A549 (cell line): Measurements from ENCODE around the gene NCOA7. TPM values are rescaled to one million over a fixed set of nuclear protein-coding genes. Genes with fewer than 3 reads are reported as not detected.

ENCODE experiments used
- ATAC-seq, 2 experiments: fragments of 200-7000 bp in 1 of 2; fragments of >200 bp in 1 of 2; cut with Nextera tagmentation in 1 of 2; cut with Tn5 transposase in 1 of 2; 3 replicates each; pipeline versions ENCODE4 v1.8.0 to v1.9.1; 2018 to 2020; ENCODE audit warnings: mild to moderate bottlenecking in 1 of 2, moderate library complexity in 1 of 2
- CTCF ChIA-PET: fragments of 300-600 bp; sonication (Branson Sonifier 250); formaldehyde crosslinking; extraction: SDS; loops from one replicate; lab custom pipeline; 2021; ENCODE audit warnings: antibody characterized with exemption, inconsistent platforms; lab: Yijun Ruan, JAX
- POLR2A ChIA-PET: fragments of 350-600 bp; formaldehyde crosslinking; extraction: SDS; loops from one replicate; lab custom pipeline; 2021; ENCODE audit warnings: antibody characterized with exemption, inconsistent platforms; lab: Yijun Ruan, JAX
- DNase-seq, 2 experiments: peaks; one replicate each; pipeline versions ENCODE4 v3.0.0 to v3.0.0-alpha.2; 2011 to 2016; ENCODE audit warnings: low read depth in 1 of 2, low spot score in 1 of 2
- FAIRE-seq: peaks from 2 replicates; lab custom pipeline; 2011; peaks lifted over from hg19 to GRCh38; lab: Jason Lieb, UNC
- H3K27ac ChIP-seq, 2 experiments: fragments of >200 bp; sonication (Bioruptor Twin); formaldehyde crosslinking; 3 replicates each; pipeline ENCODE4 v1.5.1; 2016 to 2017
- H3K4me1 ChIP-seq: fragments of >200 bp; sonication (Bioruptor Twin); formaldehyde crosslinking; 3 replicates; pipeline ENCODE4 v1.6.1; 2016
- H3K4me2 ChIP-seq: fragments of >200 bp; sonication (Bioruptor Twin); formaldehyde crosslinking; 3 replicates; pipeline ENCODE4 v1.6.1; 2016
- H3K4me3 ChIP-seq: fragments of >200 bp; sonication (Bioruptor Twin); formaldehyde crosslinking; 3 replicates; pipeline ENCODE4 v1.5.1; 2016
- H3K9me3 ChIP-seq: fragments of >200 bp; sonication (Bioruptor Twin); formaldehyde crosslinking; 3 replicates; pipeline ENCODE4 v1.6.1; 2016
- CBX2 ChIP-seq: fragments of 200-600 bp; sonication (generic); IDR thresholded peaks from 2 replicates; pipeline ENCODE4 v1.6.1; 2016; ENCODE audit warnings: low read depth, mild to moderate bottlenecking, borderline replicate concordance
- CHD4 ChIP-seq: fragments of 200-600 bp; sonication (generic); IDR thresholded peaks from 2 replicates; pipeline ENCODE4 v1.6.1; 2016; ENCODE audit warnings: antibody characterized with exemption, mild to moderate bottlenecking, borderline replicate concordance
- EP300 ChIP-seq, 2 experiments: fragments of >200 bp; sonication (Bioruptor Twin); formaldehyde crosslinking; IDR thresholded peaks; 2 replicates in 1 of 2; 3 replicates in 1 of 2; pipeline ENCODE4 v1.6.1; 2016 to 2017
- ESRRA ChIP-seq: fragments of 150-350 bp; IDR thresholded peaks from 2 replicates; pipeline ENCODE4 v1.6.1; 2014; ENCODE audit warnings: mild to moderate bottlenecking, low read length, borderline replicate concordance
- FOSL2 ChIP-seq, 2 experiments: fragments of 450-650 bp in 1 of 2; fragments of >200 bp in 1 of 2; sonication (Bioruptor Twin) in 1 of 2; formaldehyde crosslinking; IDR thresholded peaks; 2 replicates each; pipeline versions ENCODE4 v1.5.0 to v1.6.1; 2016 to 2020; ENCODE audit warnings: mild to moderate bottlenecking in 1 of 2, moderate library complexity in 1 of 2
- HDAC2 ChIP-seq: fragments of 200-600 bp; sonication (generic); IDR thresholded peaks from 2 replicates; pipeline ENCODE4 v1.6.1; 2016
- HEYL ChIP-seq: fragments of 250-450 bp; sonication (Bioruptor Pico); IDR thresholded peaks from 2 replicates; pipeline ENCODE4 v1.8.0; 2021; ENCODE audit warnings: mild to moderate bottlenecking, moderate library complexity
- HOXA7 ChIP-seq: fragments of 250-450 bp; sonication (Bioruptor Pico); IDR thresholded peaks from 2 replicates; pipeline ENCODE4 v1.5.0; 2020; ENCODE audit warnings: mild to moderate bottlenecking, moderate library complexity
- HOXB13 ChIP-seq: fragments of 250-450 bp; sonication (Bioruptor Pico); IDR thresholded peaks from 2 replicates; pipeline ENCODE4 v1.5.0; 2020; ENCODE audit warnings: low read depth, mild to moderate bottlenecking, moderate library complexity
- HOXB5 ChIP-seq: fragments of 250-450 bp; sonication (Bioruptor Pico); IDR thresholded peaks from 2 replicates; pipeline ENCODE4 v1.5.0; 2020; ENCODE audit warnings: mild to moderate bottlenecking, moderate library complexity
- JUN ChIP-seq, 2 experiments: fragments of >200 bp; sonication (Bioruptor Twin); formaldehyde crosslinking; IDR thresholded peaks; 2 replicates in 1 of 2; 3 replicates in 1 of 2; pipeline ENCODE4 v1.6.1; 2016 to 2017
- JUNB ChIP-seq: fragments of >200 bp; sonication (Bioruptor Twin); formaldehyde crosslinking; IDR thresholded peaks from 2 replicates; pipeline ENCODE4 v1.6.1; 2016
- KDM5A ChIP-seq: fragments of 200-600 bp; sonication (generic); IDR thresholded peaks from 2 replicates; pipeline ENCODE4 v1.6.1; 2016; ENCODE audit warnings: antibody characterized with exemption, mild to moderate bottlenecking
- MYC ChIP-seq: IDR thresholded peaks from 2 replicates; pipeline ENCODE4 v1.6.1; 2012; ENCODE audit warnings: mild to moderate bottlenecking, inconsistent platforms, low read length, improper control_type of control experiment, borderline replicate concordance
- NFE2L2 ChIP-seq: fragments of 150-350 bp; conservative IDR thresholded peaks from 2 replicates; pipeline ENCODE4 v1.6.1; 2014; ENCODE audit warnings: low read length
- POLR2A ChIP-seq: IDR thresholded peaks from 2 replicates; pipeline ENCODE4 v1.6.1; 2012; ENCODE audit warnings: mild to moderate bottlenecking, low read length
- RAD21 ChIP-seq, 2 experiments: fragments of >200 bp in 1 of 2; sonication (Bioruptor Twin) in 1 of 2; formaldehyde crosslinking in 1 of 2; IDR thresholded peaks in 1 of 2; conservative IDR thresholded peaks in 1 of 2; 2 replicates in 1 of 2; 3 replicates in 1 of 2; pipeline ENCODE4 v1.6.1; 2012 to 2018; ENCODE audit warnings: inconsistent platforms in 1 of 2
- RARB ChIP-seq: fragments of 250-450 bp; sonication (Bioruptor Pico); IDR thresholded peaks from 2 replicates; pipeline ENCODE4 v1.8.0; 2021; ENCODE audit warnings: mild to moderate bottlenecking, moderate library complexity
- REST ChIP-seq: fragments of 200-600 bp; sonication (generic); IDR thresholded peaks from 2 replicates; pipeline ENCODE4 v1.6.1; 2016; ENCODE audit warnings: antibody characterized with exemption, mild to moderate bottlenecking, moderate library complexity
- RFX5 ChIP-seq: fragments of 450-650 bp; IDR thresholded peaks from 2 replicates; pipeline ENCODE4 v1.7.1; 2014; ENCODE audit warnings: antibody characterized with exemption, mild to moderate bottlenecking, moderate library complexity
- RNF2 ChIP-seq: fragments of 200-600 bp; sonication (generic); IDR thresholded peaks from 2 replicates; pipeline ENCODE4 v1.6.1; 2016; ENCODE audit warnings: low read depth, mild to moderate bottlenecking, antibody characterized with exemption, moderate library complexity, borderline replicate concordance
- ZC3H11A ChIP-seq: fragments of 450-650 bp; IDR thresholded peaks from 2 replicates; pipeline ENCODE4 v1.6.1; 2014; ENCODE audit warnings: antibody characterized with exemption, mild to moderate bottlenecking
- WGBS: methylation state at CpG from one replicate; pipeline ENCODE4 v1.1.6; 2017; ENCODE audit errors: missing lambda C conversion rate; 5-methylcytosine and 5-hydroxymethylcytosine counted together
- polyA plus RNA-seq, 4 experiments: library from polyadenylated mRNA; depleted of rRNA in 3 of 4; stranded (reverse); fragments of >200 nt; fragmentation: RNase III in 1 of 4; extraction: RNeasy Plus Mini Kit Qiagen cat#74134 plus additional on column Dnase treatment in 1 of 4; gene quantifications; 2 replicates in 3 of 4; 3 replicates in 1 of 4; pipeline ENCODE4 v1.2.3, GENCODE V29; 2011 to 2017
- TF ChIP-seq, protein P1 (sequence below): fragments of >200 bp; sonication (Bioruptor Twin); formaldehyde crosslinking; IDR thresholded peaks from 2 replicates; pipeline ENCODE4 v1.6.1; 2016
- TF ChIP-seq, protein P2 (sequence below): IDR thresholded peaks from 2 replicates; pipeline ENCODE4 v1.6.1; 2012

NCOA7 gene
- polyA plus RNA-seq, 2 of the 4 experiments (the other 2 are of a cell fraction), result 66.4 to 195 TPM

GRCh38 chr6:125868252-125868651 lies 77.5 kb downstream of the NCOA7 start (continued):
- TF ChIP-seq RARB (CRISPR knock-in tag), result no peak
- no peak for TF ChIP-seq FOSL2 (IDR thresholded peaks at IDR 0.05)
- TF ChIP-seq FOSL2 (CRISPR knock-in tag; IDR thresholded peaks at IDR 0.05), result no peak
- TF ChIP-seq NFE2L2, result no peak
- no peak for TF ChIP-seq HDAC2
- TF ChIP-seq, protein P1, sequence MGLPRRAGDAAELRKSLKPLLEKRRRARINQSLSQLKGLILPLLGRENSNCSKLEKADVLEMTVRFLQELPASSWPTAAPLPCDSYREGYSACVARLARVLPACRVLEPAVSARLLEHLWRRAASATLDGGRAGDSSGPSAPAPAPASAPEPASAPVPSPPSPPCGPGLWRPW, result no peak
- TF ChIP-seq, all 56 proteins: peak for 0

GRCh38 chr6:125868678-125869395 lies 78.1 kb downstream of the NCOA7 start:
- H3K27ac ChIP-seq, result peak overlapping the region in 1 of 2 experiments; percentile 50; a peak in 2 of 6 replicates
- ChIA-PET POLR2A (no interaction called here), CTCF (no interaction called here)
- no peak overlapping the region for H3K4me2 ChIP-seq
- DNase-seq (no peak), ATAC-seq (no peak), FAIRE-seq (no peak)
- H3K4me3 ChIP-seq, result no peak overlapping the region
- H3K4me1 ChIP-seq, result peaks cover 57% of the 10 kb centered on the region
- 74% methylated on average over 5 of the region's 5 CpGs for WGBS
- TF ChIP-seq, protein P2, sequence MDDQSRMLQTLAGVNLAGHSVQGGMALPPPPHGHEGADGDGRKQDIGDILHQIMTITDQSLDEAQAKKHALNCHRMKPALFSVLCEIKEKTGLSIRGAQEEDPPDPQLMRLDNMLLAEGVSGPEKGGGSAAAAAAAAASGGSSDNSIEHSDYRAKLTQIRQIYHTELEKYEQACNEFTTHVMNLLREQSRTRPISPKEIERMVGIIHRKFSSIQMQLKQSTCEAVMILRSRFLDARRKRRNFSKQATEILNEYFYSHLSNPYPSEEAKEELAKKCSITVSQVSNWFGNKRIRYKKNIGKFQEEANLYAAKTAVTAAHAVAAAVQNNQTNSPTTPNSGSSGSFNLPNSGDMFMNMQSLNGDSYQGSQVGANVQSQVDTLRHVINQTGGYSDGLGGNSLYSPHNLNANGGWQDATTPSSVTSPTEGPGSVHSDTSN, result no peak
- H3K9me3 ChIP-seq, result no peaks in the 10 kb centered on the region

DNA sequence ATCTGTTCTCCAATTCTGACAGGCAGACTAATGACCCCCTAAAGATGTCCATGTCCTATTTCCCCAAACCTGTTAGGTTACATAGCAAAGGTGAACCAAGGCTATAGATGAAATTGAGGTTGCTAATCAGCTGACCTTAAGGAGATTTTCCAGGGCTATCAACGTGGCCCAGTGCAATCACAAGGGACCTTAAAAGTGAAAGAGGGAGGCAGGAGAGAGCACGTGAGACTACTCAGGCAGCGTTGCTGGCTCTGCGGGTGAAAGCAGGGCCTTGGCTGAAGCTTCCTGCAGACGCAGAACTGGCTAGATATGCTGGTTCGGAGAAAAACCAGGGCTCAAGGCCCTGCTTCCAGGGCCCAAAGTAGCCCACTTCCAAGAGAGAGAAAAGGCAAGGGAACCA lies 78.7 kb downstream of the NCOA7 start:
- no peak overlapping the region for H3K4me3 ChIP-seq
- DNase-seq (no peak), ATAC-seq (no peak), FAIRE-seq (no peak)
- peak overlapping the region in 1 of 2 experiments; percentile 50; a peak in 1 of 6 replicates for H3K27ac ChIP-seq
- no peak overlapping the region for H3K4me2 ChIP-seq
- ChIA-PET POLR2A (no interaction called here), CTCF (no interaction called here)
- H3K4me1 ChIP-seq, result peaks cover 57% of the 10 kb centered on the region
- WGBS, result 91% methylated on average over 6 of the region's 6 CpGs
- H3K9me3 ChIP-seq, result no peaks in the 10 kb centered on the region
- no peak for TF ChIP-seq HEYL (CRISPR knock-in tag)
- TF ChIP-seq, protein P2, result no peak
- TF ChIP-seq RAD21 (conservative IDR thresholded peaks at IDR 0.05 in 1 of 2, IDR thresholded peaks at IDR 0.05 in 1 of 2), result no peak
- no peak for TF ChIP-seq RFX5
- TF ChIP-seq HOXB13, result no peak
- no peak for TF ChIP-seq HOXA7 (CRISPR knock-in tag)
- TF ChIP-seq JUN (IDR thresholded peaks at IDR 0.05), result no peak
- no peak for TF ChIP-seq ESRRA
- no peak for TF ChIP-seq POLR2A

DNA sequence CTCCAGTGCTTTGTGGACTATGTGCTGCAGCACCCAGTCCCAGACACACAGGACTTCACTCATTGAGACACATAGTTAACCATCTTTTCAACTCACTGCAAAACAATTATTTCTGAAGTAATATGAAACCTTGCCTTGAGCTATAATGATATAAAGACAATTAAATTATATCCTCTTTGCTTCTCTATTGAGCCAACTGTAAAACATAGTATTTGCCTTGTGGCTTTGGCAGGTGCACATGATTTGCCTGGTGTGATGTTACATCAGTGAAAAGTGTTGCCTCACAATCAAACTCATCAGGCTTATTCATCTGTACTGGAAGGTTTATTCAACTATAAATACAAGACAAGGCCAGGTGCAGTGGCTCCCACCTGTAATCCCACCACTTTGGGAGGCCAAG lies 80.6 kb downstream of the NCOA7 start:
- POLR2A ChIA-PET, result no interaction called here
- no peak overlapping the region for H3K4me3 ChIP-seq
- CTCF ChIA-PET, result interaction anchor here (1.9 to 3.1 kb wide), 2 partner anchors 13 to 81 kb away, joined by 14 to 17 read pairs; no protein-coding TSS in a partner anchor
- no peaks in the 10 kb centered on the region for H3K9me3 ChIP-seq
- H3K4me1 ChIP-seq, result peaks cover 57% of the 10 kb centered on the region
- DNase-seq, result no peak
- peak overlapping the region; percentile 78 for H3K4me2 ChIP-seq
- peak overlapping the region; percentile 65 for H3K27ac ChIP-seq
- no peak for FAIRE-seq
- ATAC-seq, result no peak
- TF ChIP-seq EP300 (IDR thresholded peaks at IDR 0.05) (no peak), KDM5A (no peak), REST (no peak), HOXA7 (CRISPR knock-in tag) (no peak), CHD4 (no peak), JUNB (no peak), ZC3H11A (no peak), MYC (no peak), RNF2 (no peak), CBX2 (no peak), HOXB5 (CRISPR knock-in tag) (no peak)
- TF ChIP-seq, protein P2, result no peak
- TF ChIP-seq, protein P1, result no peak
